NT2/D1 (cell line): ENCODE measurements around the gene APOE.

ENCODE experiments used
- SUZ12 ChIP-seq: IDR thresholded peaks from 2 replicates; pipeline ENCODE4 v1.6.1; 2011; ENCODE audit not compliant: insufficient read length, insufficient read depth; ENCODE audit errors: extremely low read depth
- ZNF274 ChIP-seq: IDR thresholded peaks from 2 replicates; pipeline ENCODE4 v1.6.1; 2011; ENCODE audit warnings: mild to moderate bottlenecking, low read depth, low read length

DNA sequence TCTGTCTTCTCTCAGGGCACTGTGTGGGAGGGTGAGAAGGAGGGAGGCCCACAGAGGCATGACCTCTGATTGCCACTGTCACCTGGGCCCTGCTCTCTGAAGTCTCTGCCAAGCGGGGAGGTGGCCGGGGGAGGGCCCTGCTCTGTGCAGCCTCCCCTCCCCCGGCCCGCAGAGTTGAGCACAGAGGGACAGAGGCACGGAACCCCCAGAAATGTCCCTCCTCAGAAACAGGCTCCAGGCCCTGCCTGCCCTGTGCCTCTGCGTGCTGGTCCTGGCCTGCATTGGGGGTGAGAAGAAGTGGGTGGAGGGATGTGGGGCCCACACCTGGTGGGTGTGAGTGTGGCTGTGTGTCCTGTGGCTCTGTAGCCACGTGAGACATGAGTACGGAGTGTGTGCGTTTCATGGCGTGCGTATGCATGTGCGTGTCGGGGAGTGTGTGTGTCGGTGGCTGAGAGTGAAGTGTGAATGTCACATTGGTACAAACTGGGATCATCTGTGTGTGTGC is 36.5 kb downstream of the APOE start, which contains the start of gene APOC4:
- TF ChIP-seq SUZ12 (no peak), ZNF274 (no peak)
